Uterus (tissue), 4 donors: Measurements from ENCODE around the gene TRPC4AP. TPM values are rescaled to one million over a fixed set of nuclear protein-coding genes. Genes with fewer than 3 reads are reported as not detected.

ENCODE experiments used
- DNase-seq, 2 donors: peaks; one replicate each; pipeline ENCODE4 v3.0.0-alpha.2; 2019 to 2020
- H3K27ac ChIP-seq, 2 donors: fragments of 200-600 bp; sonication (generic); 1 replicate in 1 of 2; 2 replicates in 1 of 2; pipeline ENCODE4 v1.5.1; 2016 to 2018
- H3K27me3 ChIP-seq, 2 donors: fragments of 200-600 bp; sonication (generic); one replicate each; pipeline ENCODE4 v1.5.1; 2018 to 2019; ENCODE audit warnings: control low read depth in 1 of 2
- H3K36me3 ChIP-seq, 2 donors: fragments of 200-600 bp; sonication (generic); one replicate each; pipeline ENCODE4 v1.5.1; 2019; ENCODE audit warnings: control low read depth in 1 of 2
- H3K4me1 ChIP-seq, 2 donors: fragments of 200-600 bp; sonication (generic); one replicate each; pipeline ENCODE4 v1.5.1; 2018 to 2019; ENCODE audit warnings: control low read depth in 1 of 2
- H3K4me3 ChIP-seq, 2 donors: fragments of 200-600 bp; sonication (generic); 1 replicate in 1 of 2; 2 replicates in 1 of 2; pipeline ENCODE4 v1.5.1; 2018 to 2019; ENCODE audit warnings: mild to moderate bottlenecking in 1 of 2
- H3K9me3 ChIP-seq, 2 donors: fragments of 200-600 bp; sonication (generic); one replicate each; pipeline ENCODE4 v1.5.1; 2019; ENCODE audit warnings: control low read depth in 1 of 2
- CTCF ChIP-seq, 4 experiments: fragments of 200-600 bp in 2 of 4; fragments of 450-650 bp in 2 of 4; sonication (generic) in 2 of 4; IDR thresholded peaks; one replicate each; pipeline ENCODE4 v1.5.1; 2016 to 2019; ENCODE audit warnings: antibody characterized with exemption in 4 of 4, mild to moderate bottlenecking in 2 of 4, moderate library complexity in 1 of 4
- POLR2A ChIP-seq, 2 donors: fragments of 450-650 bp; IDR thresholded peaks; one replicate each; pipeline ENCODE4 v1.6.1; 2016; ENCODE audit warnings: antibody characterized with exemption in 2 of 2, mild to moderate bottlenecking in 1 of 2, moderate library complexity in 1 of 2
- intact Hi-C: fragments of 100-400 bp; cut with DNase I; formaldehyde crosslinking; loops from one replicate; pipeline ENCODE4 v1.15.1; 2023; ENCODE audit warnings: low total_unique reads
- total RNA-seq, 4 donors: library from RNA; depleted of rRNA in 3 of 4; stranded (reverse); fragments of >200 nt in 3 of 4; gene quantifications; one replicate each; pipeline versions ENCODE4 v1.1.0 to v1.2.4, GENCODE V29; 2014 to 2023
- donor health status: DM: yes; HTN: yes; CAD: no.

Gene TRPC4AP
- total RNA-seq, 4 donors from 2014 or later, result 20.0 to 77.5 (median 49.6) TPM

GRCh38 chr20:35013421-35014411 lies 78.9 kb downstream of the TRPC4AP start:
- no peaks in the 10 kb centered on the region for H3K36me3 ChIP-seq
- no peaks in the 10 kb centered on the region for H3K27me3 ChIP-seq
- no peak overlapping the region for H3K4me3 ChIP-seq
- no peak for TF ChIP-seq CTCF (IDR thresholded peaks at IDR 0.05)
- no peak for TF ChIP-seq POLR2A (IDR thresholded peaks at IDR 0.05)
- intact Hi-C loops, result no loop called here
- no peaks in the 10 kb centered on the region for H3K9me3 ChIP-seq
- DNase-seq, result no peak
- H3K27ac ChIP-seq, result no peak overlapping the region
- H3K4me1 ChIP-seq, result no peaks in the 10 kb centered on the region

- Histone ChIP-seq H3K9me3 (no peaks in the 10 kb centered on the region), H3K4me1 (no peaks in the 10 kb centered on the region), H3K27ac (peak overlapping the region; percentile 2 to 37), H3K27me3 (no peaks in the 10 kb centered on the region), H3K4me3 (no peak overlapping the region), H3K36me3 (no peaks in the 10 kb centered on the region)
- intact Hi-C loops, result no loop called here
- TF ChIP-seq CTCF (IDR thresholded peaks at IDR 0.05) (no peak), POLR2A (IDR thresholded peaks at IDR 0.05) (no peak)
- peak; percentile 36 to 58 for DNase-seq
These were observed 80.2 kb downstream of the TRPC4AP start for GRCh38 chr20:35012227-35013069.

GRCh38 chr20:35011589-35012226 lies 80.9 kb downstream of the TRPC4AP start:
- H3K4me1 ChIP-seq, result no peaks in the 10 kb centered on the region
- H3K36me3 ChIP-seq, result no peaks in the 10 kb centered on the region
- H3K4me3 ChIP-seq, result no peak overlapping the region
- DNase-seq, result peak in 1 of 2 donors; percentile 8
- no peak for TF ChIP-seq POLR2A (IDR thresholded peaks at IDR 0.05)
- TF ChIP-seq CTCF (IDR thresholded peaks at IDR 0.05), result no peak
- H3K27me3 ChIP-seq, result no peaks in the 10 kb centered on the region
- H3K27ac ChIP-seq, result no peak overlapping the region
- H3K9me3 ChIP-seq, result no peaks in the 10 kb centered on the region
- intact Hi-C loops, result no loop called here

GRCh38 chr20:35010405-35011192 lies 82.0 kb downstream of the TRPC4AP start:
- no peak for TF ChIP-seq POLR2A (IDR thresholded peaks at IDR 0.05)
- no peak for TF ChIP-seq CTCF (IDR thresholded peaks at IDR 0.05)
- H3K4me3 ChIP-seq, result no peak overlapping the region
- intact Hi-C loops, result no loop called here
- H3K27ac ChIP-seq, result no peak overlapping the region
- H3K9me3 ChIP-seq, result no peaks in the 10 kb centered on the region
- no peaks in the 10 kb centered on the region for H3K36me3 ChIP-seq
- peak in 1 of 2 donors; percentile 7 for DNase-seq
- H3K27me3 ChIP-seq, result no peaks in the 10 kb centered on the region
- H3K4me1 ChIP-seq, result no peaks in the 10 kb centered on the region
